Neural cell (in vitro differentiated cells): ENCODE results near the gene ERBB2. TPM values are rescaled to one million over a fixed set of nuclear protein-coding genes. Genes with fewer than 3 reads are reported as not detected.

Experiments used
- H2AFZ ChIP-seq: fragments of 200-600, 300-800 bp; sonication (generic), shearing (Covaris generic); 2 replicates; pipeline ENCODE4 v1.6.0; 2014; ENCODE audit warnings: low read depth, mild to moderate bottlenecking, antibody characterized with exemption, low read length, moderate library complexity
- H3F3A ChIP-seq: fragments of 200-600 bp; shearing (Covaris generic); 2 replicates; pipeline ENCODE4 v1.6.1; 2016; ENCODE audit warnings: mild to moderate bottlenecking, moderate library complexity, mixed read lengths, antibody characterized with exemption, low read length; ENCODE audit not compliant: insufficient read depth, poor library complexity, severe bottlenecking
- H3K27ac ChIP-seq: fragments of 200-600, 300-800 bp; sonication (generic), shearing (Covaris generic); 2 replicates; pipeline ENCODE4 v1.5.1; 2014; ENCODE audit warnings: mild to moderate bottlenecking, low read length, moderate library complexity
- H3K27me3 ChIP-seq: fragments of 300-800, 200-600 bp; sonication (generic), shearing (Covaris generic); 2 replicates; pipeline ENCODE4 v1.6.0; 2014; ENCODE audit warnings: mild to moderate bottlenecking, low read depth, low read length, moderate library complexity; ENCODE audit not compliant: insufficient read depth
- H3K36me3 ChIP-seq: fragments of 300-800, 200-600 bp; sonication (generic), shearing (Covaris generic); 2 replicates; pipeline ENCODE4 v1.5.1; 2014; ENCODE audit warnings: mild to moderate bottlenecking, antibody characterized with exemption, low read length, moderate library complexity; ENCODE audit not compliant: insufficient read depth
- H3K4me2 ChIP-seq: fragments of 300-800, 200-600 bp; sonication (generic), shearing (Covaris generic); 2 replicates; pipeline ENCODE4 v1.6.0; 2014; ENCODE audit warnings: mild to moderate bottlenecking, low read length
- H3K4me3 ChIP-seq: fragments of 300-800, 200-600 bp; sonication (generic), shearing (Covaris generic); 2 replicates; pipeline ENCODE4 v1.5.1; 2014; ENCODE audit warnings: mild to moderate bottlenecking, low read length, moderate library complexity
- H3K79me2 ChIP-seq: fragments of 200-600 bp; shearing (Covaris generic); replicated peaks from 2 replicates; pipeline ENCODE4 v1.6.0; 2014; ENCODE audit warnings: mild to moderate bottlenecking, low read length, moderate library complexity; ENCODE audit not compliant: insufficient read depth
- H3K9ac ChIP-seq: fragments of 300-800, 200-600 bp; sonication (generic), shearing (Covaris generic); 2 replicates; pipeline ENCODE4 v1.6.1; 2016; ENCODE audit warnings: mild to moderate bottlenecking, low read length, mixed read lengths
- H3K9me2 ChIP-seq: fragments of 200-600 bp; shearing (Covaris generic); 2 replicates; pipeline ENCODE4 v1.6.1; 2016; ENCODE audit warnings: mild to moderate bottlenecking, low read length, mixed read lengths; ENCODE audit not compliant: insufficient read depth
- H3K9me3 ChIP-seq: fragments of 200-600, 300-800 bp; sonication (generic), shearing (Covaris generic); 2 replicates; pipeline ENCODE4 v1.6.1; 2016; ENCODE audit warnings: mild to moderate bottlenecking, mixed run types, low read length, moderate library complexity, mixed read lengths
- H4K20me1 ChIP-seq: fragments of 200-600 bp; shearing (Covaris generic); 2 replicates; pipeline ENCODE4 v1.6.1; 2016; ENCODE audit warnings: mild to moderate bottlenecking, mixed run types; ENCODE audit not compliant: insufficient read depth
- CTCF ChIP-seq: fragments of 450-650 bp; IDR thresholded peaks from 2 replicates; pipeline ENCODE4 v1.5.1; 2014; ENCODE audit warnings: antibody characterized with exemption, mild to moderate bottlenecking, moderate library complexity; ENCODE audit not compliant: poor library complexity, severe bottlenecking
- EP300 ChIP-seq: fragments of 450-650 bp; conservative IDR thresholded peaks from 2 replicates; pipeline ENCODE4 v1.6.1; 2014; ENCODE audit warnings: antibody characterized with exemption, mild to moderate bottlenecking, moderate library complexity; ENCODE audit not compliant: poor library complexity, severe bottlenecking
- EZH2 ChIP-seq: fragments of 200-600, 300-800 bp; shearing (Covaris generic), sonication (generic); IDR thresholded peaks from 2 replicates; pipeline ENCODE4 v1.6.1; 2014; ENCODE audit warnings: antibody characterized with exemption, low read length, borderline replicate concordance, mild to moderate bottlenecking; ENCODE audit not compliant: insufficient read depth, poor library complexity, severe bottlenecking
- MXI1 ChIP-seq: fragments of 450-650 bp; conservative IDR thresholded peaks from 2 replicates; pipeline ENCODE4 v1.6.1; 2014; ENCODE audit warnings: antibody characterized with exemption, mild to moderate bottlenecking; ENCODE audit not compliant: poor library complexity, severe bottlenecking
- POLR2AphosphoS5 ChIP-seq: IDR thresholded peaks from 2 replicates; pipeline ENCODE4 v1.6.1; 2012
- RAD21 ChIP-seq: fragments of 450-650 bp; conservative IDR thresholded peaks from 2 replicates; pipeline ENCODE4 v1.6.1; 2014; ENCODE audit warnings: antibody characterized with exemption, mild to moderate bottlenecking, moderate library complexity
- REST ChIP-seq: IDR thresholded peaks from 2 replicates; pipeline ENCODE4 v1.6.1; 2012; ENCODE audit warnings: borderline replicate concordance
- SMC3 ChIP-seq: fragments of 450-650 bp; conservative IDR thresholded peaks from 2 replicates; pipeline ENCODE4 v1.6.1; 2014; ENCODE audit warnings: antibody characterized with exemption, mild to moderate bottlenecking, moderate library complexity; ENCODE audit not compliant: poor library complexity
- TAF1 ChIP-seq: IDR thresholded peaks from 2 replicates; pipeline ENCODE4 v1.6.1; 2012; ENCODE audit warnings: low read depth
- polyA plus RNA-seq: library from polyadenylated mRNA; depleted of rRNA; stranded (reverse); fragments of >200 nt; gene quantifications from 2 replicates; pipeline ENCODE4 v1.2.3, GENCODE V29; 2014

The ERBB2 gene
- polyA plus RNA-seq, 1 donor from 2014 or later: 16.0 TPM

DNA sequence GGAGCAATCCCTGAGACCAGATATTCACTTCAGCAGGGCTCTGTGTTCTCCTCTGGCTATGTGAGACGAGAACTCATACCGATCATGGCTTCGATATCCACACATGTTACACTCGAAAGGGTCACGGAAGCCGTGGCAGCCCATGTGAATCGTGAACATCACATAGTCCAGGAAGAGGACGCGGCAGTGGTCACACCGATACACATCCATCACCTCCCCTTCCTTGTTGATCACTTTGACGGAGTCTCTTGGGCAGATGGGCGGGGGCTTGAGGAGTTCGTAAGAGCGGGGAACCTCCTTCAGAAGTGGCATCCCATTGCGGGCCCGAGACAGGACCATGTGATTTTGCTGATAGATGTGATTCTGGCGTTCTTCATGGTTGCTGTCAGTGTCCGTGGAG is 65.9 kb downstream of the ERBB2 start:
- H2AFZ ChIP-seq: no peak overlapping the region
- no peak overlapping the region for H3K4me2 ChIP-seq
- no peaks in the 10 kb centered on the region for H3K36me3 ChIP-seq
- no peaks in the 10 kb centered on the region for H3K9me3 ChIP-seq
- H4K20me1 ChIP-seq: no peaks in the 10 kb centered on the region
- no peak overlapping the region for H3K4me3 ChIP-seq
- H3K27ac ChIP-seq: no peak overlapping the region
- H3K9ac ChIP-seq: no peak overlapping the region
- H3F3A ChIP-seq: no peaks in the 10 kb centered on the region
- no peaks in the 10 kb centered on the region for H3K9me2 ChIP-seq
- H3K79me2 ChIP-seq: no peaks in the 10 kb centered on the region
- H3K27me3 ChIP-seq: no peaks in the 10 kb centered on the region
- no peak for TF ChIP-seq POLR2AphosphoS5
- TF ChIP-seq EP300: no peak
- TF ChIP-seq SMC3: no peak
- TF ChIP-seq REST: no peak

- H3K79me2 ChIP-seq: no peaks in the 10 kb centered on the region
- no peaks in the 10 kb centered on the region for H3K27me3 ChIP-seq
- no peak overlapping the region for H3K4me3 ChIP-seq
- TF ChIP-seq MXI1: no peak
- no peak for TF ChIP-seq EP300
- TF ChIP-seq EZH2: no peak
- no peak for TF ChIP-seq CTCF
- no peak for TF ChIP-seq SMC3
- TF ChIP-seq TAF1: no peak
- no peaks in the 10 kb centered on the region for H3K9me2 ChIP-seq
- H3K27ac ChIP-seq: no peak overlapping the region
- H2AFZ ChIP-seq: no peak overlapping the region
- H3K9me3 ChIP-seq: no peaks in the 10 kb centered on the region
- no peak overlapping the region for H3K9ac ChIP-seq
- H4K20me1 ChIP-seq: no peaks in the 10 kb centered on the region
- no peak overlapping the region for H3K4me2 ChIP-seq
- no peaks in the 10 kb centered on the region for H3K36me3 ChIP-seq
- no peaks in the 10 kb centered on the region for H3F3A ChIP-seq
Observed at GRCh38 chr17:39767147-39767546, 67.3 kb downstream of the ERBB2 start.

- H3K4me2 ChIP-seq: no peak overlapping the region
- H3K9me3 ChIP-seq: no peaks in the 10 kb centered on the region
- TF ChIP-seq EP300 (no peak), RAD21 (no peak), CTCF (no peak)
- no peaks in the 10 kb centered on the region for H3K9me2 ChIP-seq
- H3K27me3 ChIP-seq: no peaks in the 10 kb centered on the region
- H2AFZ ChIP-seq: no peak overlapping the region
- no peaks in the 10 kb centered on the region for H3K79me2 ChIP-seq
- H3K27ac ChIP-seq: no peak overlapping the region
- no peaks in the 10 kb centered on the region for H3K36me3 ChIP-seq
- no peak overlapping the region for H3K4me3 ChIP-seq
- no peaks in the 10 kb centered on the region for H4K20me1 ChIP-seq
- H3F3A ChIP-seq: no peaks in the 10 kb centered on the region
- no peak overlapping the region for H3K9ac ChIP-seq
Observed at GRCh38 chr17:39769974-39770587, 70.2 kb downstream of the ERBB2 start.
